HEK293 (cell line): Measurements from ENCODE around the gene SYTL1.
A peak's percentile ranks its signal among the peaks of the same experiment; 100 is the strongest.
"Not testable (repeated sequence)": the region's sequence is repeated elsewhere in the genome, so short reads cannot be mapped to it uniquely, and the experiment has no call there.

Experiments
- CTCF ChIA-PET: fragments of 350-600 bp; formaldehyde crosslinking; extraction: SDS; loops from one replicate; lab custom pipeline; 2021; ENCODE audit warnings: antibody characterized with exemption; lab: Yijun Ruan, JAX
- POLR2A ChIA-PET: fragments of 300-600 bp; formaldehyde crosslinking; extraction: SDS; loops from one replicate; lab custom pipeline; 2020; ENCODE audit warnings: antibody characterized with exemption, inconsistent platforms; lab: Yijun Ruan, JAX
- H3K27ac ChIP-seq: fragments of 200-500 bp; sonication (Bioruptor generic); 2 replicates; pipeline ENCODE4 v1.5.1; 2014; ENCODE audit warnings: low read depth, low read length, control low read depth, inconsistent platforms; ENCODE audit errors: extremely low read depth
- H3K36me3 ChIP-seq, 2 experiments: fragments of 200-500 bp in 1 of 2; sonication (Bioruptor generic) in 1 of 2; 1 replicate in 1 of 2; 2 replicates in 1 of 2; pipeline ENCODE4 v1.5.1; 2014 to 2017; ENCODE audit warnings: inconsistent platforms in 2 of 2, low read length in 2 of 2; ENCODE audit not compliant: control insufficient read depth in 2 of 2, insufficient read depth in 1 of 2
- H3K4me1 ChIP-seq: fragments of 200-500 bp; sonication (Bioruptor generic); 2 replicates; pipeline ENCODE4 v1.5.1; 2014; ENCODE audit warnings: mild to moderate bottlenecking, low read length, inconsistent platforms; ENCODE audit not compliant: control insufficient read depth, insufficient read depth
- H3K4me3 ChIP-seq: 2 replicates; pipeline ENCODE4 v1.5.1; 2011; ENCODE audit warnings: low read depth, mild to moderate bottlenecking, control low read depth, low read length, moderate library complexity
- H3K9me3 ChIP-seq: fragments of 200-500 bp; sonication (Bioruptor generic); 2 replicates; pipeline ENCODE4 v1.5.1; 2014; ENCODE audit warnings: low read depth, low read length, inconsistent platforms; ENCODE audit not compliant: control insufficient read depth, insufficient read depth
- BCL11B ChIP-seq: fragments of 450-650 bp; formaldehyde crosslinking; IDR thresholded peaks from 2 replicates; pipeline ENCODE4 v1.5.1; 2016; ENCODE audit warnings: low read depth, missing biosample characterization, missing genetic modification characterization
- KLF1 ChIP-seq: fragments of 450-650 bp; formaldehyde crosslinking; IDR thresholded peaks from 2 replicates; pipeline ENCODE4 v1.5.1; 2016; ENCODE audit warnings: missing biosample characterization, missing genetic modification characterization
- KLF8 ChIP-seq: fragments of 450-650 bp; formaldehyde crosslinking; IDR thresholded peaks from 2 replicates; pipeline ENCODE4 v1.5.1; 2016; ENCODE audit warnings: missing biosample characterization, missing genetic modification characterization
- KLF9 ChIP-seq: fragments of 450-650 bp; formaldehyde crosslinking; IDR thresholded peaks from 2 replicates; pipeline ENCODE4 v1.5.1; 2016; ENCODE audit warnings: missing biosample characterization, missing genetic modification characterization, low read depth
- SP3 ChIP-seq: fragments of 450-650 bp; formaldehyde crosslinking; IDR thresholded peaks from 2 replicates; pipeline ENCODE4 v1.5.1; 2016; ENCODE audit warnings: missing biosample characterization, missing genetic modification characterization
- ZNF146 ChIP-seq: fragments of 450-650 bp; formaldehyde crosslinking; IDR thresholded peaks from 2 replicates; pipeline ENCODE4 v1.5.1; 2016; ENCODE audit warnings: missing biosample characterization, missing genetic modification characterization
- ZNF266 ChIP-seq: fragments of 450-650 bp; formaldehyde crosslinking; IDR thresholded peaks from 2 replicates; pipeline ENCODE4 v1.5.1; 2016; ENCODE audit warnings: missing biosample characterization, missing genetic modification characterization, low read depth
- ZNF366 ChIP-seq: fragments of 450-650 bp; formaldehyde crosslinking; conservative IDR thresholded peaks from 2 replicates; pipeline ENCODE4 v1.5.1; 2016; ENCODE audit warnings: missing biosample characterization, missing genetic modification characterization
- TF ChIP-seq, protein P1 (sequence below): fragments of 450-650 bp; formaldehyde crosslinking; IDR thresholded peaks from 2 replicates; pipeline ENCODE4 v1.5.1; 2016; ENCODE audit warnings: missing biosample characterization, missing genetic modification characterization
- TF ChIP-seq, protein P2 (sequence below): fragments of 450-650 bp; formaldehyde crosslinking; IDR thresholded peaks from 2 replicates; pipeline ENCODE4 v1.5.1; 2016; ENCODE audit warnings: missing biosample characterization, missing genetic modification characterization, borderline replicate concordance

Gene SYTL1

GRCh38 chr1:27381969-27382762 lies 40.3 kb downstream of the SYTL1 start:
- Histone ChIP-seq H3K27ac (no peak overlapping the region), H3K9me3 (no peaks in the 10 kb centered on the region), H3K4me1 (no peaks in the 10 kb centered on the region), H3K36me3 (no peaks in the 10 kb centered on the region), H3K4me3 (no peak overlapping the region)
- POLR2A ChIA-PET, result interaction anchor here (2.8 kb wide), 1 partner anchor 17 kb away, joined by 8 read pairs; no protein-coding TSS in a partner anchor
- CTCF ChIA-PET, result interaction anchor here (0.6 to 8.9 kb wide), 9 partner anchors 13 to 98 kb away, joined by 3 to 129 read pairs (median 3); partner anchors contain the start of gene MAP3K6
- peak; percentile 29; the same call in 1 of the 2 replicates for TF ChIP-seq KLF8
- TF ChIP-seq, protein P1, sequence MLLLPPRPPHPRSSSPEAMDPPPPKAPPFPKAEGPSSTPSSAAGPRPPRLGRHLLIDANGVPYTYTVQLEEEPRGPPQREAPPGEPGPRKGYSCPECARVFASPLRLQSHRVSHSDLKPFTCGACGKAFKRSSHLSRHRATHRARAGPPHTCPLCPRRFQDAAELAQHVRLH, result no peak

- Histone ChIP-seq H3K4me3 (no peak within 1 kb of the TSS), H3K27ac (no peak within 1 kb of the TSS), H3K36me3 (no peaks in the 10 kb centered on the region), H3K9me3 (no peaks in the 10 kb centered on the region), H3K4me1 (no peaks in the 10 kb centered on the region)
- CTCF ChIA-PET, result interaction anchor here (0.6 to 8.9 kb wide), 5 partner anchors 9 to 83 kb away, joined by 3 to 129 read pairs (median 3); partner anchors contain the start of gene MAP3K6
- TF ChIP-seq KLF8, result peak; percentile 99
- peak; percentile 68 for TF ChIP-seq KLF1 (tag by site-specific recombination)
- TF ChIP-seq, protein P2, sequence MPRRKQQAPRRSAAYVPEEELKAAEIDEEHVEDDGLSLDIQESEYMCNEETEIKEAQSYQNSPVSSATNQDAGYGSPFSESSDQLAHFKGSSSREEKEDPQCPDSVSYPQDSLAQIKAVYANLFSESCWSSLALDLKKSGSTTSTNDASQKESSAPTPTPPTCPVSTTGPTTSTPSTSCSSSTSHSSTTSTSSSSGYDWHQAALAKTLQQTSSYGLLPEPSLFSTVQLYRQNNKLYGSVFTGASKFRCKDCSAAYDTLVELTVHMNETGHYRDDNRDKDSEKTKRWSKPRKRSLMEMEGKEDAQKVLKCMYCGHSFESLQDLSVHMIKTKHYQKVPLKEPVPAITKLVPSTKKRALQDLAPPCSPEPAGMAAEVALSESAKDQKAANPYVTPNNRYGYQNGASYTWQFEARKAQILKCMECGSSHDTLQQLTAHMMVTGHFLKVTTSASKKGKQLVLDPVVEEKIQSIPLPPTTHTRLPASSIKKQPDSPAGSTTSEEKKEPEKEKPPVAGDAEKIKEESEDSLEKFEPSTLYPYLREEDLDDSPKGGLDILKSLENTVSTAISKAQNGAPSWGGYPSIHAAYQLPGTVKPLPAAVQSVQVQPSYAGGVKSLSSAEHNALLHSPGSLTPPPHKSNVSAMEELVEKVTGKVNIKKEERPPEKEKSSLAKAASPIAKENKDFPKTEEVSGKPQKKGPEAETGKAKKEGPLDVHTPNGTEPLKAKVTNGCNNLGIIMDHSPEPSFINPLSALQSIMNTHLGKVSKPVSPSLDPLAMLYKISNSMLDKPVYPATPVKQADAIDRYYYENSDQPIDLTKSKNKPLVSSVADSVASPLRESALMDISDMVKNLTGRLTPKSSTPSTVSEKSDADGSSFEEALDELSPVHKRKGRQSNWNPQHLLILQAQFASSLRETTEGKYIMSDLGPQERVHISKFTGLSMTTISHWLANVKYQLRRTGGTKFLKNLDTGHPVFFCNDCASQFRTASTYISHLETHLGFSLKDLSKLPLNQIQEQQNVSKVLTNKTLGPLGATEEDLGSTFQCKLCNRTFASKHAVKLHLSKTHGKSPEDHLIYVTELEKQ, result no peak
- TF ChIP-seq SP3 (tag by site-specific recombination), result peak; percentile 39; the same call in 1 of the 2 replicates
- TF ChIP-seq KLF9, result peak; percentile 47; the same call in 1 of the 2 replicates
- no peak for TF ChIP-seq ZNF266 (tag by site-specific recombination)
- POLR2A ChIA-PET, result interaction anchor here (2.8 kb wide), 1 partner anchor 18 kb away, joined by 8 read pairs; no protein-coding TSS in a partner anchor
Measured at GRCh38 chr1:27383039-27383605, 41.3 kb downstream of the SYTL1 start, which contains the start of gene CD164L2. Gene CD164L2, minus strand, starts transcription at chr1:27383333. Its CDS starts 94 bp downstream, at chr1:27383239.

DNA sequence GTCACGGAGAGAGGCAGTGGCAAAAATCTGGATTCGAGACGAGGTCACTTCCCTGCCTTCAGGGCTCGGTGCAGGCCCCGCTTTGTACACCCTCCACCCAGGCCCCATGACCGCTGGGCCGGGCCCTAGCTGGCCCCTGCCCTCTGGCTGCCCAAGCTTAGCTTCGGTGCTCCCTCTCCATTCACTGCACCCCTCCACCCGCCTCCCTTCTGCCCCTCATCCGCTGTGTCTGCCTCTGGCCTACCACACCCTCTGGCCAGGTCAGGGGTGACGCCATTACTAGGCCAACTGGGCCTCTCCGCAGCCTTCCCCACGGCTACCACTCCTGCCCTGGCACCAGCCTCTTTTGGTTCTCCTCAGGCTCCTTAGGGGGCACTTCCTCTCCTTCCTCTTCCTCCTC lies 41.8 kb downstream of the SYTL1 start:
- H3K4me3 ChIP-seq, result no peak overlapping the region
- TF ChIP-seq BCL11B (tag by site-specific recombination), result peak; percentile 80; the same call in 1 of the 2 replicates
- no peak for TF ChIP-seq ZNF366 (tag by site-specific recombination)
- TF ChIP-seq, all 188 proteins: peak for 1
- ChIA-PET CTCF (interaction anchor here (0.7 to 8.9 kb wide), 5 partner anchors 8 to 282 kb away, joined by 3 to 129 read pairs (median 3); partner anchors contain the start of gene MAP3K6), POLR2A (interaction anchor here (2.8 kb wide), 1 partner anchor 19 kb away, joined by 8 read pairs; no protein-coding TSS in a partner anchor)
- H3K9me3 ChIP-seq, result no peaks in the 10 kb centered on the region
- H3K27ac ChIP-seq, result no peak overlapping the region
- H3K4me1 ChIP-seq, result no peaks in the 10 kb centered on the region
- no peaks in the 10 kb centered on the region for H3K36me3 ChIP-seq

GRCh38 chr1:27384797-27385196 lies 43.0 kb downstream of the SYTL1 start:
- POLR2A ChIA-PET, result not testable (repeated sequence)

More at GRCh38 chr1:27384797-27385196, 43.0 kb downstream of the SYTL1 start:
- H3K4me1 ChIP-seq, H3K4me3 ChIP-seq, H3K36me3 ChIP-seq, H3K9me3 ChIP-seq, H3K27ac ChIP-seq: not testable (repeated sequence)
- peak; percentile 90 for TF ChIP-seq ZNF146 (tag by site-specific recombination)
- CTCF ChIA-PET, result interaction anchor here (0.6 to 8.9 kb wide), 8 partner anchors 17 to 325 kb away, joined by 3 to 129 read pairs (median 3); partner anchors contain the start of gene MAP3K6
